HTR-8/SVneo (cell line): ENCODE data around the gene CYB561.
A peak's percentile ranks its signal among the peaks of the same experiment; 100 is the strongest.

Experiments used
- DNase-seq: peaks from one replicate; pipeline ENCODE4 v3.0.0; 2011; ENCODE audit warnings: low spot score, mixed read lengths; ENCODE audit not compliant: insufficient read length
- FAIRE-seq: peaks from 2 replicates; lab custom pipeline; 2011; peaks lifted over from hg19 to GRCh38; lab: Jason Lieb, UNC

Gene CYB561

DNA sequence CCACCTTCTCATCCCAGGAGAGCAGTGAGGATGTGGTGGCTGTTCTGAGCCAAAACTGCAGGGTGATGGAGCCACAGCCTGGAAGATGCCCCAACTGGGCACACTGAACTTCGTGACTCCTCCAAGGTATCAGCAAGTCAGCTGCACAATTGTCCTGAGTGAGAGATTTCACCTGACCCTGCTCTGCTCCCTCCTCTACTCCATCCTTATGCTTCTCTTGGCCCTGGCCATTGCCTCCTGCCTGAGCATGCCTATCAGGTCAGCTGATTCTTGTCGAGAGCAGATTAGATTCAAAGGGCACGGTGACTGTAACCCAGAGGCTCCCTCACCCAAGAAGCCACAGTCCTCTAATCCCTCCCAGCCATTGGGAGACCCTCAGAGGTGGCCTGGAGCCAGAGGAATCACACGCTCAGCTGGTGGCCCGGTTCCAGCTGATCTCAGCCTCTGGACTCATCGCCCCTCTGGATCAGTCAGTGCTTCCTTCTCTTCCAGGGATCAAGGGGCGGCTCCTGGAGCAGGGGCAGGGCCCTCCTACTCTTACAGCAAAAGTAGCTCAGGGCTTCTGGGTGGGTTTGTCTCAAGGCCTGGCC, 7.0 kb upstream of the CYB561 start:
- no peak for DNase-seq

DNA sequence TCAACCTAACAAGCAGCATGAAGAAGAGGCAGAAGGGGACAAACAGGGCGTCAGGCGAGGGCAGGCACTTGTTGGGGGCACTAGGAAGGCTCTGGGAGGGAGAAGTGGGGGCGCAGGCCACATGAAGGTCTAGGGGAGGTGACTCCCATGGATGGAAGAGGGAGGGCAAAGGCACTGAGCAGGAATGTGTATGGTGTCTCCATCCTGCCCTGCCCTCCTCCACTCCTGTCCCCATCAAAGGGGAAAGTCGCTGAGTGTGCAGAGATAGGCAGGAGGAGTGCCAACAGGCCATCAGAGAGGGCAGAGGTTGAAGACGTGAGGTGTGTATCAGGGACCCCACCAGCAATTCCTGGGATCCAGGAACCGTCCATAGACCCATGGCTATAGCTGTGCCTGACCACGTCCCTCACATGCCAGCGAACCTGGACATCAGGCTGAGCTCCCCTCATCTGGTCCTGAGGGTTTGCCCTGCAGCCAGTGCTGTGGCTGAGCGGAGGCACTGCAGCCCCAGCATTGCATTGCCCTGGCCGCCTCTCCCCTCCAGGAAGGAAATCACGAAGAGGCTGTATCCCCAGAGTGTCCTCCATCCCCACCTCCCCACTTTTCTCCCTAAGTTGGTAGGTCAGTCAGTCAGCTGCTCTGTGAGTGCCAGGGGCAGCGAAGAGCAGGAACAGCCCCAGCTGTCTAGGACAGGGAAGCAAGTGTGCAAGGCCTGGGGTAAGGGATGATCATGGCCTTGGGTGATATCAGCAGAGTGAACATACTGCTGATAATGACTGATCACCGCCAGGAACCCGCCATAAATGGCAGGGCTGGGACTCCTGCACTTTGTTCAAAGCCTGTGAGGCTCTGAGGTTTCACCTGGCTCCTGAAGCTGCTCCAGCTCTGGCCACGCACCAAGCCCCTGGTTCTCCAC, 6.2 kb upstream of the CYB561 start:
- no peak for DNase-seq
- FAIRE-seq, result no peak

More for the DNA sequence above, 7.0 kb upstream of the CYB561 start:
- no peak for FAIRE-seq

DNA sequence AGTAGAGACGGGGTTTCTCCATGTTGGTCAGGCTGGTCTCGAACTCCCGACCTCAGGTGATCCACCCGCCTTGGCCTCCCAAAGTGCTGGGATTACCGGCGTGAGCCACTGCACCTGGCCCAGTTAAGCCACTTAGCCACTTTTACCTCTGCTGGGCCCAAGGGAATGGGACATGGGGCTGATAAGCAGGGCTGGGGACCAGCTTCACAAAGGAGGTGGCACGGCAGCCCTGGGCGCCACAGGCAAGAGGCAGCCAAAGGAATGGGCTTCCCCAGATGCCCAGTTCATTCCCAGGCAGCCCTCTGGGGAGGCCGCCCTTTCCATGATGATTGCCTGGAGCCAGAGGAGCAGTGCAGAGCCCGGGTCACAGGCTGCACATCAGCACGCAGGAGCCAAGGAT, 5.0 kb upstream of the CYB561 start:
- FAIRE-seq, result no peak

DNA sequence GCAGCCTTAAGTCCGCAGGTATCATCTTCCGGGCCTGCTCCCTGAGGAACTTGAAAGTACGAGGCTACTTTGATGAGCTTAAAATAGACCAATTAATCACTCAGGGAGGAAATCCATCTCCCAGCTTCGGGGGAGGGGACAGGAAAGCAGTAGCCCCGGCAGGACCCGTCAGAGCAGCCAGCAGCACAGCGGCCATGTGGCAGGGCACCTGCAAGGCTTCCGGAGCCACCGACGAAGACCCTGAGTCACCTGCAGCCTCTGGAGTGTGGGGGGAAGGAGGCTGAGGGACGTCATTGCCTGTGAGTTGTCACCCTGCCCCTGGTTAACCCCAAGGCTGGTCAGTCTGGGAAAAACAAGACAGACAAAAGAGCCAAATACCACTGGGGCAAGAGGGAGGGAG, 4.4 kb upstream of the CYB561 start:
- DNase-seq, result no peak
- FAIRE-seq, result no peak

More for the DNA sequence above, 5.0 kb upstream of the CYB561 start:
- DNase-seq, result no peak

DNA sequence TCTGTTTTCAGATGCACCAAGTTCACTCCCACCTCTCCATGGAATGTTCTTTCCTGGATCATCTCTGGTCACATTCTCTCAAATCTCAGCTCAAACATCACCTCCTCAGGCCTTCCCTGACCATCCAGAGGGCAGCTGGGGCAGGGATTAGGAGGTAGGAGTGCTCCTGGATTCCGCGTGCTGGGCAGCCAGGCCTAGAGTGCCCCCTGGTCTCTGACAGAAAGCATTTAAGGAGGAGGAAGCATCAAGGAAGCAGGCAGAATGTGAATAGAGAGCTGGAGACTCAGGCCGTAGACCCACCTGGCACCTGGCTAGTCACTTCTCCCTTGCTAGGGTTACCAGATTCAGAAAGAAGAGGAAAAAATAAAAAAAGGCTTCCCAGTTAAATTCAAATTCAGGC, 2.5 kb upstream of the CYB561 start:
- no peak for DNase-seq
- no peak for FAIRE-seq

DNA sequence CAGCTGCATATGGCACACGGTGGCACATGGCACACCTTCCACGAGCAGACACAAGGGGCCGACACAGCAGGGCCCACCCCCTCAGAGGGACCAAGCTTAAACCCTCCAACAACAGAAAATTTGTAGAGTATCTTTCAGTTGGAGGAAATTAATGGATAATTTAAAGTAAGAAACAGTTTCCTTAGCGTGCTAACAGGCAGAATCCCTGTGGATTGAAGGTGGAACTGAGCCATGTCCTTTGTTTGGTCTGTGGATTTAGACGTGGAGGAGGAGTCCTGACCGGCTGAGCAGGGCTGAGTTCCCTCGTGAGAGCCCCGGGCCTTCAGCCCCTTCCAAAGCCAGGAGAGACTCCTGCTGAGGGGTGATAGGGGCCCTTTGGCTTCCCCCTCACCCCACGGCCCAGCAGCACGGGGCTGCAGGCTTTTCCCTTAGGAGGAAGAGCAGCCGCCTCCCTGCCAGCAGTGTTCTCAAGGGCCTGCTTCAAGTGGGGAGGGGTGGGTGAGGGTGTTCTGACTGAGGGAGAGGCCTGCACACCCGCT, 1.4 kb upstream of the CYB561 start:
- DNase-seq, result no peak
- FAIRE-seq, result no peak

DNA sequence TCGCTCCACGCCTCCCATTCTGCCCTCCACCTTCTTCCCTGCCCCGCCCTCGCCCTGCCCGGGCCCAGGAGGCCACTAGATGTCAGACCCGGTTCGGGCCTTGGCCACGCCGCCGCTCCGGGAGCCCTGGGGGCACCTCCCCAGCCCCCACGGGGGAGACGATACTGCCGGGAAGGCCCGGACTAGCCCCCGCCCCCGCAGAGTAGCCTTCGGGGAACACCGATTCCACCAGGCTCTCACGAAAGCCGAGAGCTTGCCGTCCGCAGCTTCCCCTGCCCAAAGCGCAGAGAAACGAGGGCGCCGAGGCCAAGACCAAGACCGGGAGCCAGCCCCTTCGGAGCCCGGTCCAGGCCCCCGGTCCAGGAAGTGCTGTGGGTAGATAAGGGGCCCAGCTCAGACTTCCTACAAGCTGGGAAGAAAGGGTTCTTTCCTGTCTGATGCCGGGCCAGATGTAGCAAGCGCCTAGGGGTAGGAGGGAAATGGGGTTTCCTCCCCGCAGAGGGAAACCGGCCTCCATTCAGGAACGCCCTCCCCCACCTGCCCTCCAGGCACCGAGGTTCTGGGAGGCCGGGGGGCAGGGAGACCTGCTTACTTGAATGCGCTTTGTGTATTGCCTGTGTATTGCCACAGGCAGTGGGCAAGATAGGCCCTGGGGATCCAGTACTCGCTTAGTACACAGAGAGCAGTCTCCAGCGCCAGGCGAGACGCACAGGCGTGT, 806 bp upstream of the CYB561 start:
- DNase-seq (no peak), FAIRE-seq (no peak)

DNA sequence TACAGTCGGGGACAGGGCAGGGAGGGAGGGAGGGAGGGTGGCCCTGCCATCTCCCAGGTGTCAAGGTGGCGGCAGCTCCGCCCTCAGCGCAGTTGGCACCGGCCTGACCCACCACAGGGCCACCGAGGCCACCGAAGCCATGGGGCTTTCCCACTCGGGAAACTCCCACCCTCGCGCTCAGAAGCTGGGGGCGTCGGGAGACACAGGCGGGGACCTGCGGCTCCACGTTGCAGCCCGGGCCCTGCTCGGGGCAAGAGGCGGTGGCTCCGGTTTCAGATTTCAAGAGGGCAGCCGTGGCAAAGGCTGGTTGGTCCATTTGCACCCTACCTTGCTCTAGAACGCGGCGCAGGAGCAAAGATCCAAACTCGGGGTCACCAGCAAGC, 544 bp downstream of the CYB561 start:
- no peak for FAIRE-seq

DNA sequence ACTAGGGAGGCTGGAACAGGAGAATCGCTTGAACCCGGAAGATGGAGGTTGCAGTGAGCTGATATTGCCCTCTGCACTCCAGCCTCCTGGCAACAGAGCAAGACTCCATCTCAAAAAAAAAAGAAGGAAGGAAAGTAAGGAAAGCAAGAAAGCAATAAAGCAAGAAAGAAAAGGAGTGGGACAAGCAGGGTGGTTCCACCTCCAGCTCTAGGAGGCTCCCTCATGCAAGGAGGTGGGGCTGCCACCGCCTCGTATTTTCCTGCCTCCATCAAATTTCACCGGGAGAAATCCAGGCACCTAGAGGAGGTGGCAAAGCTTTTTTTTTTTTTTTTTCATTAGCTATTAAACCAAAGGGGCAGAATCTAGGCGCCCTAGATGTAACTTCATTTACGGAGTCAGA, 1.0 kb downstream of the CYB561 start:
- no peak for DNase-seq
- no peak for FAIRE-seq

More for the DNA sequence above, 544 bp downstream of the CYB561 start:
- no peak for DNase-seq

DNA sequence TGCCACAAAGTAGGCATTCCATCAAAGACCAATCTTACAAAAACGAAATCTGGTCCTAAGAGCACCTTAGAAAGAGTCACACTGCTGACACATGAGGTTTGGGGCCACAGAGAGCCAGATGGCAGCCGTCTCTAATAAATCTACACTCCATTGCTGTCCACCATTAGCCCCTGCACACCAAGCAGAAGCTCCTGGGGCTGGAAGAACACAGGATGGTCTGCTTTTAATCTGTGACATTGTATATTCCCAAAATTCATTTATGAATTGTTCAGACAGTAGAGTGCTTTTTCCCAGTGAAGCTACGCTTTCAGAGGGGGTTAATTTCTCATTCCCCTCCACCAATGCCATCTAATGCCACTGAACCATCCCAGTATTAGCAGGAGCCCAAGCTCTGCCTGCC, 1.6 kb downstream of the CYB561 start:
- no peak for FAIRE-seq
- DNase-seq, result no peak

DNA sequence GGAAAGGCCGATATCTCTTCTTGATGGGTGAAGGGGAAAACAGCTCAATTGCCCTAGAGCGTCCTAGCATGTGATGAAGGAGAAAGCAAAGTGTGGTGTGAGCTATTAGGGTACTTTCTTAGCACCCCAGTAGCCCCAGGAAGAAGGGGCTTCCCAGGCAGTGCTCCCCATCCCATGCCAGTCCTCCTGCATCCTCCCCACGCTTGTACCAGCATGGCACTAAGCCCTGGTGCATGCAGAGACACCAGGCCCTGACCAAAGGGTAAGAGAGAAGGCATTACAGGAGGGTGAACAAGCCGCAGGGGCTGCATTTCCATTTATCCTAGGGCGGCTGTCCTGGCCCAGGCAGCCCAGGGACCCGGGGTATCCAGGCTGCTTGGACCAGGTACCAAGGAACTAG, 3.1 kb downstream of the CYB561 start:
- DNase-seq, result no peak
- peak; percentile 42 for FAIRE-seq

DNA sequence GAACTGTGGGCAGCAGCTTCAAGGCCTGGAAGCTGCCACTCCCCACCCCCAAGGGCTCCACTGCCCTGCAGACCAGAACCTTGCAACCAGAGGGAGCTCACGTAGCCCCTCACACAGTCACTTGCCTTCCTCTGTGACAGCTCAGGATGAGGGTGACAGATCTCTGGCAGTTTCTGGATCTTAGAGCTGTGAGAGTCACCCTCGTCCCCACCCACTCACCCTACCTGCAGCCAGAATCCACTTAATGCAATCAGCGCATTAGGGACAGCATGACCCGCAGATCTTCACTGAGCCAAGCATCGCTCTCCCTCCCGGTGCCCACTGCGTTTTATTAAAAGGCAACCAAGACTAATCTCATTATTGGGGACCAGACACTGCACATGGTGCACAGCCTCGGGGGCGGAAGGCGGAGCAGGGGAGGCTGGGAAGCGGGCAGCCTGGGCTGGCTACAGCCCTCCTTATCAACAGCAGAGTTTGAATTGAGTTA, 3.5 kb downstream of the CYB561 start:
- peak; percentile 48 for DNase-seq
- peak; percentile 66 for FAIRE-seq

DNA sequence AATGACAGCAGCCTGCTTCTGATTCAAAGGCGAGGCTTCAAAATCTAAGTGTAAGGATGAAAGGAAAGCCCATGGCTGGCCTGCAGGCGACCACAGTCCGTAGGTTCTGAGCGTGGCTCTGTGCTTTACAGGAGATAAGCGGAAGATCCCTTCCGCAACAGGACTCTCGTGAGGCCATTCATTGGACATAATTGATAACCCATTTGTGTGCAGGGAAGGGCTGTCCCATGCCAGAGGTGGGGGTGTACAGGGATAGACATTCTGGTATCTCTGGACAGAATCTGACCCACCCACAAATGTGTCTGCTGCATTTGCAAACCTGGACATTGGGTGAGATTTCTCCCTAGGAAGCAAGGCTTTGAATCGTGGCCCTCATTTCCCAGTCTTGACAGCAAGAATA, 4.0 kb downstream of the CYB561 start:
- no peak for DNase-seq
- no peak for FAIRE-seq

DNA sequence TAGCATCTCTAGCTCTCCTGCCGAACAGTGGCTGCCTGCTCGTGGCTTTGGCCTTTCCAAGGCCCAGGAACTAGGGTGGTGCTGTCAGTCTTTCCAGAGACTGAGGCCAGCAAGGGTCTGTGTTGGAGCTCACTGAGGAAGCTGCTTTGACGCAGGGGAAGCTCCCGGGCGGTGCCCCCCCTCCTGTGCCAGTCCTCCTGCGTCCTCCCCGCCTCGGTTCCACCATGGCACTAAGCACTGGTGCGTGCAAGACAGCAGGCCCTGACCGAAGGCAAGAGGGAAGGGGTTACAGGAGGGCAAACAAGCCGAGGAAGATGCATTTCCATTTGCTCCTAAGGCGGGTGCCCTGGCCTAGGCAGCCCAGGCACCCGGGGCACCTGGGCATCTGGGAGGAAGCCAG, 4.5 kb downstream of the CYB561 start:
- DNase-seq (no peak), FAIRE-seq (no peak)

DNA sequence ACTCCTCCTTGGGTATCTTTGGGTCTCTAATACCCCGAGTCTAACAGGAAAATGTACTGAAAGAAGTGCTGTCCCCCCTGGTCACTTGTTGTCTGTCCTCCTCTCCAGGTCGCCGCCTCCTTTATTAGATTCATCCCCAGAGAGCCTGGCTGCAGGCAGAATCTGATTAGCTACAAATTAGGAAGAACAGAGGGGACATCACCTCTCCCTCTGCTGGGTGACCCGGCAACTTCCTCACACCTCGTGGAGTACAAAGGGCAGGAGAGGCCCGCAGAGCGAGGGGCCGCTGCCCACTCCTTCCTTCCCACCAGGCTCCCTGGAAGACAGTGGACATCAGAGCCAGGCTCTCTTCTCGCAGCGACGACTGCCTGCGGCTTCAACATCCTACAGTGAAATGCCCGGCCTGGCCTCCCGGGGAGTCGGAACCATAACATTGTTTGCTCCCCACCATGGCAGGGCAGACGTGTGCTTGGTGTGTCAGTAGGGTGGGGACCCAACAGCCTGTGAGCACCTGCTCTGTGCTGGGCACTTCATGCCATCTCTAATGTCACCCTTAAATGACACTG, 5.3 kb downstream of the CYB561 start:
- FAIRE-seq, result no peak
- no peak for DNase-seq

DNA sequence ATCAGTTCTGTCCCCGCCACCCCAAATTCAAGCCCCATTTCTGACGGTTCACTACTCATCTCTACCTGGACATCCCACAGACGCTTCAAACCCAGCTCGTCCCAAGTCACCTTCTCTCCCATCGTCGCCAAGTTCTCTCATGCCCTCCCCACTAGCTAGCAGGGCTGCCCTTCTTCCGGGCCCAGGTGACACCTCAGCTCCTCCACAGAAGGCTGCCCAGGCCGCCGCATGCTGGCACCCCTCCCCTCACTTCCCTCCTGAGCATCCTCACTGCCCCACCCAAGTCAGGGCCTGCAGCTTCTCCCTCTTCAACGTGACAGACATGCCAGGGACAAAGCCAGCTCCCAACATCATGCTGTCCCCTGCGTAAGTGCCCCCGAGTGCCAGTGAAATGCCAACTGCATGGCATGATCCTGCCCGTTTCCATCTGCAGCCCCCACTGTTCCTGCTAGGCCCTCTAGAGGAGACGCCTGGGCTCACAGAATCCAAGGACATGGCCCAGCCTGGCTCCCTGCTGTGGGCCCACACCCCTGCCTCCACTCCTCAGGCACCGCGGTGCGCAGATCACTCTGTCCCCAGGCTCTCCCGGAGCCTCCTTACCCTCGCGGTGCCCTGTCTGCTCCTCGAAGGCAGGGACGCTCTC, 5.9 kb downstream of the CYB561 start:
- peak; percentile 62 for FAIRE-seq
- no peak for DNase-seq

DNA sequence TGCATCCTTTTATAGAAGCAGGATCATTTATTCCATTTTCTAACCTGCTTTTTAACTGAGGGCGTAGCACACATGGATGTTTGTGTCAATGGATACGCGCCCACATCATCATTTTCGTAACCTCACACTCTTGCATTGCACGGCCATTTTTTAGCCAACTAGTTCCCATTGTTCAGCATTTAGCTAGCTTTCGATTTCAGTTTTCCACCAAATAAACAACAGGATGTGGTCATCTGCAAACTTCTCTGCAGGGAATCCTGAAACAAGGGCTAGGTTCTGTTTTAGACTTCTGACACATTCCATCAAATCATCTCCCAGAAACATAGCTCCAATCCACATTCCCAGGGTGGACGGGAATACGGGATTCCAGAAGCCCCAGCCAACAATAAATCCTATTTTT, 6.4 kb downstream of the CYB561 start:
- DNase-seq (no peak), FAIRE-seq (no peak)

DNA sequence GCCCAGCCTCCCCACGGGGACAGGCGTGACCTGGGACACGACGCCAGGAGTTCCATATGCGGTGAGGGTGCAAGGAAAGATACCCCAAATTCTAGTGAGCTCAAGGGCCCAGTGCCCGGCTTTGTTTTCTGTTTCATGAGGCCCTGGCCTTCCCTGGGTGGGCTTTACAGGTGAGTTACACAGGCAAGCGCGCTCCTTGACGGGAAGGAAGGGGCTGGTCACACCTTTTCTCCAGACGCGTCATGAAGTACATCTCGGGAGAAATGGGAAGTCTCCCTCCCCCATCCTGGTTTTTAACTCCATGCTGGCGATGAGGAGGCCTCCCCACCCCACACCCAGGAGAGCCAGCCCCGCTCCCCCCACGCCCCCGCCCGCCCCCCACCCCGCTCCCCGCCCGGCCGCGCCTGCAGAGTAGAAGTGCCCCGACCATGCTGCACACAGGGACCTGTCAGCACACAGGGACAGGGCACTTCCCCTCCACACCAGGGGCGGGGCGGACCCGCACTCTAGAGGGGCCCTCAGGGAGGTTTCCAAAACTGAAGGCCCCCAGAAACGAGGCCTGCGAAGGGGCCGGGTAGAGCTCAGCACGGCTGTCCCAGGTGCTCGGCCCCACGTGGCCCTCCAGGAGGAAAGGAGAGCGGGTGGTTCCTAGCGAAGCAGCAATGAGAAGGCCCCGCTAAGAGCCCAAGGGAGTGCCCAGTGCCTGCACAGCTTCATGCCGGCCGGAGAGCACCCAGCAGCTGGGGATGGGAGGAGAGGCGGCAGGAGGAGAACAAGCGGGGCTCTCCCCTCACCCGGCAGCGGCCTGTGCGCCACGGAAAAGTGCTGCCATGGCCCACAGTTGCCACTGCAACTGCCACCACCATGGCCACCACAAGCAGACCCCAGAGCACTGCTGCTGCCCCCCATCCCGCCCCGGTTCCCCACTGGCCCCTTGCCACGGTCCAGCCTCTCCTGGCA, 7.7 kb downstream of the CYB561 start:
- DNase-seq (no peak), FAIRE-seq (no peak)
